ENCODE results near the gene RAD9A.
"Not testable (repeated sequence)": the region's sequence is repeated elsewhere in the genome, so short reads cannot be mapped to it uniquely, and the experiment has no call there.

The RAD9A gene

GRCh38 chr11:67397536-67397935 is 5.8 kb downstream of the RAD9A start:
- no peak for DNase-seq

DNA sequence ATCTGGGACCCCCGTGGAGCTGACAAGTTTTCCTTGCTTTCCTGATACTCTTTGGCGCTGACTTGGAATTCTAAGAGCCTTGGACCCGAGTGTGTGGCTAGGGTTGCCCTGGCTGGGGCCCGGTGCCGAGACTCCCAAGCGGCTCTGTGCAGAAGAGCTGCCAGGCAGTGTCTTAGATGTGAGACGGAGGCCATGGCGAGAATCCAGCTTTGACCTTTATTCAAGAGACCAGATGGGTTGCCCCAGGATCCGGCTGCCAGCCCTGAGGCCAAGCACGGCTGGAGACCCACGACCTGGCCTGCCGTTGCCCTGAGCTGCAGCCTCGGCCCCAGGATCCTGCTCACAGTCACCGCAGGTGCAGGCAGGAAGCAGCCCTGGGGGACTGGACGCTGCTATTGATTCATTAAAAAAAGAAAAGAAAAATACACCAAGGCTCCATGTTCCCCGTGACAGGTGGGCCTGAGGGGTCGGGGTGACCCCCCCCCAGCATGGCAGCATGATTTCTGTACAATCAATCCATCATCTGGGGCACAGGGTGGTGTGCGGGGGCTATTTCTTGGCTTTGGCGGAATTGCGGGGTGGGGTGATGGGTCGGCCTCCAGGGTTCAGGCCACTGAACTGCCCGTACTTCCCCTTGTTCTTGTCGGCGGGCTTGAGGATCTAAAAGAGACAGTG is 6.3 kb downstream of the RAD9A start:
- DNase-seq: no peak

- DNase-seq: no peak
Measured at GRCh38 chr11:67398661-67399563, 7.1 kb downstream of the RAD9A start.

DNA sequence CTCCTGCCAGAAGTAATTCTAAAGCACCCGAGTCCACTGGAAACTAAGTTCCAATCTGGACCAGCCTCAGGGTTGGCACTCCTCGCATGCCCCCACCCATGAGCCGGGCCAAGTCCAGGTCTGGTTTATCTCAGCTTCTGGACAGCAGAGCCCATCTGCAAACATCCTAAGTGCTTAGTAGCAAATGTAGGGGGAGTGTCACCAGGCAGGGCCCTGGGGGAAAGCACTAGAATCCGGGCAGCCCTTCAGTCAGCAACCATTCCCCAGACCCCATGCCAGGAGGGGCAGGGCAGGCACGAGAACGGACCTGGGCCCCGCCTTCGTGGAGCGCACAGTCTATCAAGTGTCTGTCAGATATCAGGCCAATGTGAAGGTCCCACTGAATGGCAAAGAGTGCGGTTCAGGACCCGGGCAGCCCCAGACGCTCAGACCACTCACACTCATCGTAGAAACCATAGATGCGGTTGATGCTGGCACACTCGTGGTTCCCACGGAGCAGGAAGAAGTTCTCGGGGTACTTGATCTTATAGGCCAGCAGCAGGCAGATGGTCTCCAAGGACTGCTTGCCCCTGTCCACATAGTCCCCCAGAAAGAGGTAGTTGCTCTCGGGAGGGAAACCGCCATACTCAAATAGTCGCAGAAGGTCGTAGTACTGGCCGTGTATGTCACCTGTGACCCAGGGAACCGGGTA is 8.6 kb downstream of the RAD9A start:
- no peak for DNase-seq

GRCh38 chr11:67400942-67401494 is 9.2 kb downstream of the RAD9A start:
- no peak for DNase-seq

- peak; percentile 85 to 92 (median 90) for DNase-seq
Measured at GRCh38 chr11:67401495-67402191, 9.9 kb downstream of the RAD9A start, which contains the start of gene PPP1CA. Gene PPP1CA, minus strand, starts transcription at chr11:67401858. Its CDS starts 76 bp downstream, at chr11:67401782.

DNA sequence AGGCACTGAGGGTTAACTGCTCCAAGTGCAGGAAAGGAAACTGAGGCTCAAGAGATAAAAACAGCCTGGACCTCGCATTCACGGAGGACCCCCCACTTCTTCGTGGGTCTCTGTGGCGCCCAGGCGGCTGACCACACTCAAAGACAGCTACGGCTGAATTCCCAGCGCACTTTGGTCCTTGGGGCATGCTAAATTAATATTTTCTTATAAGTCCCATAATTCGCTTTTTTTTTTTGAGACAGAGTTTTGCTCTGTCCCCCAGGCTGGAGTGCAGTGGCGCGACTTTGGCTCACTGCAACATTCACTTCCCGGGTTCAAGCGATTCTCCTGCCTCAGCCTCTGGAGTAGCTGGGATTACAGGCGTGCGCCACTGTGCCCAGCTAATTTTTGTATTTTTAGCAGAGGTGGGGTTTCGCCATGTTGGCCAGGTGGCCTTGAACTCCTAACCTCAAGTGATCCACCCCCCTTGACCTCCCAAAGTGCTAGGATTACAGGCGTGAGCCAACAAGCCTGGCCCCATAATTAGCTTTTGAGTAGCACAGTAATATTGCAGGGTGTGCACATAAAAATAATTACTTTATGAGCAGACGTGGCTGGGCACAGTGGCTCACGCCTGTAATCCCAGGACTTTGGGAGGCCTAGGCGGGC is 10.5 kb downstream of the RAD9A start:
- DNase-seq: not testable (repeated sequence)

DNA sequence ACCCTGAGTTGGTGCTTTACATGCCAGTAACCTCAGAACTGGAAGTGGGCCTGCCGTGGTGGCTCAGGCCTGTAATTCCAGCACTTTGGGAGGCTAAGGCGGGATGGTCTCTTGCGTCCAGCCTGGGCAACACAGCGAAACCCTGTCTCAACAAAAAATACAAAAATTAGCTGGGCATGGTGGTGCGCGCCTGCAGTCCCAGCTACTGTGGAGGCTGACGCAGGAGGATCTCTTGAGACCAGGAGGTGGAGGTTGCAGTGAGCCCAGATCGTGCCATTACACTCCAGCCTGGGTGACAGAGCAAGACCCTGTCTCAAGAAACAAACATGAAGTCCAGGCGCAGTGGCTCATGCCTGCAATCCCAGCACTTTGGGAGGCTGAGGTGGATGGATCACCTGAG is 11.3 kb downstream of the RAD9A start:
- DNase-seq: not testable (repeated sequence)

- peak in 1 of 4 experiments; percentile 35 for DNase-seq
Measured at GRCh38 chr11:67404515-67405195, 12.9 kb downstream of the RAD9A start.

- DNase-seq: peak in 1 of 4 experiments; percentile 27
Measured at GRCh38 chr11:67405196-67405567, 13.4 kb downstream of the RAD9A start.

DNA sequence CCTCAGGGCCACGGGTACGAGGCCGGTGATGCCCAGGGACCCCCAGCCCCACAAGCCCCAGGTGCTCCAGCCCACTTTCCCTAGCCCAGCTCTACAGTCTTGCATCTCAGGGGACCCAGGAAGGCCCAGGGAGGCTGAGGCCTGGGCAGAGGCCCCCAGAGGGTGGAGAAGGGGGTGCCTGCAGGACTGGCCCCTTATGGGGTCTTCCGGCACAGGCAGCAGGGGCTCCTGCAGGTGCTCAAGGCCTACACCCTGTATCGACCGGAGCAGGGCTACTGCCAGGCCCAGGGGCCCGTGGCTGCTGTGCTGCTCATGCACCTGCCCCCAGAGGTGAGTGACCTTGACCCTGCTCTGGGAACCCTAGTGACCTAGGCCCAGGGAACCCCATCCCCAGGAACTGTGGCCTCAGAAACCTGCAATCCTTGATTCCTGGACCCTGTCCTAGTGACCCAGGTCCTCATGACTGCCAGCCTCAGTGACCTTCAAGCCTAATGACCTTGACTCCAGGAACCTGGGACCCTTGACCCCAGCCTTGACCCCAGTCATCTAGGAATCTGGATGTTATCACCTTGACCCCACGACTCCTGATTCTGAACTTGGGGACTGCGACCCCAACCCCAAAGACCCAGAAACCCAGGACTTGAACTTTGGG is 14.0 kb downstream of the RAD9A start:
- DNase-seq: no peak

GRCh38 chr11:67406420-67406968 is 14.7 kb downstream of the RAD9A start:
- no peak for DNase-seq

GRCh38 chr11:67406969-67407687 is 15.3 kb downstream of the RAD9A start:
- no peak for DNase-seq

- no peak for DNase-seq
Measured at GRCh38 chr11:67407688-67408163, 15.9 kb downstream of the RAD9A start.

DNA sequence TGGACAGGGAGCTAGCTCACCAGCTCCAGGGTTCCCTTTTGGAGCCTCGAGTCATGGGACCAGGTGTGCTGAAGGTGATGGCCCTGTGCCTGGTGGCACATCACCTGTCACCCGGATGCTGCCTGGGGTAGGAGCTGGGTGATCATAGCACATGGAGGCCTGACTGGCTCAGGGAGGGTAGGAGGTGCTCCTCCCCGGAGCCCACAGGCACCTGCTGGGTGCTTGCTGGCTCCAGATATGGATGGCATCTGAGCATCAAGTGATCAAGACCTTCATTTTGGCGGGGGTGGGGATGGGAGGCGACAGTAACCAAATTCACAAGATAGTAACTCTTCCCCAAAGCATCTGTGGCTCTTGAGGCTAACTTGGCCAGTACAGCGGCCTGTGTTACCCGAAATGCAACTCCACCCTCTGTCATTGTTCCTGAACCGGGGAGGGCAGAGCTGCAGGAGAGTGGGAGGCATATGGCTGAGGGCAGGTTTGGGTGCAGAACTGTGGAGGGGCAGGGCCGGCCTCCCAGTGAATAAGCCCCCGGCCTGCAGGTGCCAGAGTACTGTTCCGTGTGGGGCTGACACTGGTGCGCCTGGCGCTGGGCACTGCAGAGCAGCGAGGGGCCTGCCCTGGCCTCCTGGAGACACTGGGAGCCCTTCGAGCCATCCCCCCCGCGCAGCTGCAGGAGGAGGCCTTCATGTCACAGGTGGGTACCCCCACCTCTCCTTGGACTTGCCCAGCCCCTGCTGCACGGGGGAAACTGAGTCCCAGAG is 16.8 kb downstream of the RAD9A start:
- DNase-seq: no peak

- DNase-seq: peak in 2 of 4 experiments; percentile 67 to 68
Measured at GRCh38 chr11:67409261-67409666, 17.5 kb downstream of the RAD9A start.

DNA sequence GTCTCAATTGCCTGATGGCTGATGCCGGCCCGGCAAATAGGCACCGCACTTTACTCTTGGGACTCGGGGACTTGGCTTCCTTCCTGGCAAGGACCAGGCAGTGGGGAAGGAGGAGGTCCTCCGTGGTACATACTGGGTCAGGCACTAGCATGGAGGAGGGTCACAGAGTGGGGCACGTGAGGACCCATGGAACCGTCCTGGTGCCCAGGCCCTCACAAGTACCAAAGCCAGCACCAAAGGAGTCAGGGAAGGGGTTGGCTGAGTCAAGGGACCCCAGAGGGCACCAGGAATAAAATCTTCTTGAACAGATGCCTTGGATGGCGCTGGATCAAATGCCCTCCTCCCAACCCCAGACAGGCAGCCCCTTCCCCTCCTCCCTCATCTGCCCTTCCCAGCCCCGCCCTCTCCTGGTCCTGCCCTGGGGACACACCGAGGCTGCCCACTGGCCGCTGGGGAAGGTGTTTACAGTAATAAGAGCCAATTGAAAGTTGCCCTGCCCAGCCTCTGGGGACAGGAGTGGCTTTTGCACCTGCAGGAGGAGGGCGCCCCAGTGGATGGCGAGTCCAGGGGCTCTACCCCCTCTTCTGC is 18.1 kb downstream of the RAD9A start:
- no peak for DNase-seq

DNA sequence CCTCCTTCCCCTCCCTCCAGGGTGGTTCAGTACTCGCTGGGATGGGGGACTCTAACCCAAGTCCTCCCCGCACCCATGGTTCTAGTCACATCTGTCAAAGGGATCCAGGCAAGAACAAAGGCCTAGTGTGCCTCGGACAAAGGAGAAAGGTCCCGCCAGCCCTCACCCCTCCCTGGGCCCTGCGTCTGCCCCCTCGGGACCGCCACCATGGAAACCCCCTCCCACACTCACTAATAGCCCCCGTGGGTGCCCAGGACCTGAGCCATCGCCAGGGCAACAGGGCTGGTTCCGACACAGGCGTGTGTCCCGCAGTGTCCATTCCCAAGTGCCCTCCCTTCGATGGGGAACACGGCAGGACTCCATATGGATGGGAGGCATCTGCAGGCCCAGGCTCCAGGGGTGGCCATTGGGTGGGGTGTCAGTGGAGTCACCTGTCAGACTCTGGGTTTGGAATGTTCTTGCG is 18.6 kb downstream of the RAD9A start:
- DNase-seq: no peak

Data from activated CD4-positive, CD25-positive, alpha-beta regulatory T cell (primary cell).